ENCODE data around the gene STK11. TPM values are rescaled to one million over a fixed set of nuclear protein-coding genes. Genes with fewer than 3 reads are reported as not detected.

The STK11 gene
- total RNA-seq, 4 donors from 2014 or later = 98.4 to 135 (median 117) TPM

- TF ChIP-seq, protein P1, sequence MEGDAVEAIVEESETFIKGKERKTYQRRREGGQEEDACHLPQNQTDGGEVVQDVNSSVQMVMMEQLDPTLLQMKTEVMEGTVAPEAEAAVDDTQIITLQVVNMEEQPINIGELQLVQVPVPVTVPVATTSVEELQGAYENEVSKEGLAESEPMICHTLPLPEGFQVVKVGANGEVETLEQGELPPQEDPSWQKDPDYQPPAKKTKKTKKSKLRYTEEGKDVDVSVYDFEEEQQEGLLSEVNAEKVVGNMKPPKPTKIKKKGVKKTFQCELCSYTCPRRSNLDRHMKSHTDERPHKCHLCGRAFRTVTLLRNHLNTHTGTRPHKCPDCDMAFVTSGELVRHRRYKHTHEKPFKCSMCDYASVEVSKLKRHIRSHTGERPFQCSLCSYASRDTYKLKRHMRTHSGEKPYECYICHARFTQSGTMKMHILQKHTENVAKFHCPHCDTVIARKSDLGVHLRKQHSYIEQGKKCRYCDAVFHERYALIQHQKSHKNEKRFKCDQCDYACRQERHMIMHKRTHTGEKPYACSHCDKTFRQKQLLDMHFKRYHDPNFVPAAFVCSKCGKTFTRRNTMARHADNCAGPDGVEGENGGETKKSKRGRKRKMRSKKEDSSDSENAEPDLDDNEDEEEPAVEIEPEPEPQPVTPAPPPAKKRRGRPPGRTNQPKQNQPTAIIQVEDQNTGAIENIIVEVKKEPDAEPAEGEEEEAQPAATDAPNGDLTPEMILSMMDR (IDR thresholded peaks at IDR 0.05) = no peak
- peak; percentile 96 to 98 for TF ChIP-seq POLR2A (IDR thresholded peaks at IDR 0.05)
- H3K27ac ChIP-seq = peak within 1 kb of the TSS; percentile 98 to 99 (median 99)
- peak; percentile 100 for DNase-seq
- H3K27me3 ChIP-seq = no peaks in the 10 kb centered on the region
- peak within 1 kb of the TSS; percentile 65 to 97 (median 82) for H3K4me3 ChIP-seq
- H3K9me3 ChIP-seq = no peaks in the 10 kb centered on the region
- H3K4me1 ChIP-seq = peaks cover 13 to 87% (median 63%) of the 10 kb centered on the region in 4 donors
- peaks cover 0 to 34% (median 0%) of the 10 kb centered on the region in 3 donors for H3K36me3 ChIP-seq
Observed at GRCh38 chr19:1269065-1269477, 63.5 kb downstream of the STK11 start, which contains the start of gene CIRBP. Gene CIRBP, plus strand, starts transcription at chr19:1269332. Its CDS starts 1,602 bp downstream, at chr19:1270934.

- Histone ChIP-seq H3K36me3 (peaks cover 0 to 40% (median 0%) of the 10 kb centered on the region in 3 donors), H3K9me3 (no peaks in the 10 kb centered on the region), H3K27ac (peak overlapping the region; percentile 98 to 99 (median 99)), H3K4me1 (peaks cover 13 to 90% (median 63%) of the 10 kb centered on the region in 4 donors), H3K4me3 (peak overlapping the region; percentile 65 to 97 (median 82)), H3K27me3 (no peaks in the 10 kb centered on the region)
- peak; percentile 79 to 93 (median 89) for DNase-seq
- TF ChIP-seq, protein P1 (IDR thresholded peaks at IDR 0.05) = no peak
- peak; percentile 5 to 14 for TF ChIP-seq POLR2A (IDR thresholded peaks at IDR 0.05)
Observed at GRCh38 chr19:1269478-1270212, 64.1 kb downstream of the STK11 start.

DNA sequence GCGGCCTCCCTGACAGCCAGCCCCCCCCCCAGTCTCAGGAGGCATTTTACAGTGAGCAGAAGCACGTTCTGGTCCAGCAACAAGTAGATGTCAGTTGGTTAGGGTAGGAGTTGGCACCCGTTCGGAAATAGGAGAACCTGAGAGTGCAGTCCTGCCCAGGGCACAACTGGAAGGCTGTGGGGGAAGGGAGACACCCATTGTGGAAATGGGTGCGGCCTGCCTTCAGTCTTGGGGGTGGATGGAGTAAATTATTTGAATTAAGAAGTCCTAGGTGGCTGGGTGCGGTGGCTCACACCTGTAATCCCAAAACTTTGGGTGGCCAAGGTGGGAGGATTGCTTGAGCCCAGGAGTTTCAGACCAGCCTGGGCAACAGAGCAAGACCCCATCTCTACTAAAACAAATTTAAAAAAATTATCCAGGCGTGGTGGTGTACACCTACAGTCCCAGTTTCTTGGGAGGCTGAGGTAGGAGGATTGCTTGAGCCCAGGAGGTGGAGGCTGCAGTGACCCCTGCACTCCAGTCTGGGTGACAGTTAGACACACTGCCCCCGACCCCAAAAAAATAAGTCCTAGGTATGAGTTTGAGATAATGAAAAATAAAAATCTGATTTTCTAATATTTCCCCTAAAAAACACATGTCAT, 64.8 kb downstream of the STK11 start:
- Histone ChIP-seq H3K36me3 (peaks cover 0 to 44% (median 0%) of the 10 kb centered on the region in 3 donors), H3K9me3 (no peaks in the 10 kb centered on the region), H3K4me1 (peaks cover 13 to 88% (median 65%) of the 10 kb centered on the region in 4 donors), H3K27ac (peak overlapping the region; percentile 98 to 99 (median 99)), H3K27me3 (no peaks in the 10 kb centered on the region), H3K4me3 (peak overlapping the region; percentile 65 to 97 (median 82))
- TF ChIP-seq POLR2A (IDR thresholded peaks at IDR 0.05) = peak in 1 of 2 donors; percentile 2
- TF ChIP-seq, protein P1 (IDR thresholded peaks at IDR 0.05) = no peak
- DNase-seq = no peak

- DNase-seq = no peak
- Histone ChIP-seq H3K4me3 (peak overlapping the region in 3 of 4 donors; percentile 77 to 97 (median 87)), H3K27me3 (no peaks in the 10 kb centered on the region), H3K36me3 (peaks cover 0 to 44% (median 0%) of the 10 kb centered on the region in 3 donors), H3K4me1 (peaks cover 11 to 83% (median 62%) of the 10 kb centered on the region in 4 donors), H3K27ac (peak overlapping the region in 3 of 4 donors; percentile 9 to 99 (median 99)), H3K9me3 (no peaks in the 10 kb centered on the region)
- TF ChIP-seq, protein P1 (IDR thresholded peaks at IDR 0.05) = no peak
- TF ChIP-seq POLR2A (IDR thresholded peaks at IDR 0.05) = no peak
Observed at GRCh38 chr19:1270854-1271527, 65.4 kb downstream of the STK11 start.
